PC-3 (cell line): ENCODE measurements around the gene AHNAK2. TPM values are rescaled to one million over a fixed set of nuclear protein-coding genes. Genes with fewer than 3 reads are reported as not detected.
"Not testable (repeated sequence)": the region's sequence is repeated elsewhere in the genome, so short reads cannot be mapped to it uniquely, and the experiment has no call there.

Experiments
- ATAC-seq: fragments of 200-7000 bp; cut with Tn5 transposase; 2 replicates; pipeline ENCODE4 v1.9.1; 2020; ENCODE audit warnings: mild to moderate bottlenecking, moderate library complexity
- BruUV-seq: library from RNA; stranded (reverse); fragments of 400-500 nt; replicated peaks from 2 replicates; lab custom pipeline; 2021; lab: Mats Ljungman, UMichigan
- CTCF ChIA-PET: fragments of 300-600 bp; sonication (Branson Sonifier 250); formaldehyde crosslinking; loops from one replicate; lab custom pipeline; 2022; ENCODE audit warnings: antibody characterized with exemption; lab: Charles Lee
- POLR2A ChIA-PET: fragments of 300-600 bp; sonication (Branson Sonifier 250); formaldehyde crosslinking; loops from one replicate; lab custom pipeline; 2022; ENCODE audit warnings: antibody characterized with exemption; ENCODE audit not compliant: unreplicated experiment; lab: Charles Lee
- DNase-seq: peaks from one replicate; pipeline ENCODE4 v3.0.0-alpha.2; 2015
- H2AFZ ChIP-seq: fragments of 300-600 bp; sonication (generic); 2 replicates; pipeline ENCODE4 v1.6.0; 2016; ENCODE audit warnings: antibody characterized with exemption, low read length
- H3F3A ChIP-seq: fragments of 300-600 bp; sonication (generic); one replicate; pipeline ENCODE4 v1.6.0; 2017; ENCODE audit warnings: antibody characterized with exemption, low read length, control low read depth, mild to moderate bottlenecking; ENCODE audit not compliant: unreplicated experiment
- H3K27ac ChIP-seq: fragments of 300-600 bp; sonication (generic); 2 replicates; pipeline ENCODE4 v1.5.1; 2016; ENCODE audit warnings: mild to moderate bottlenecking, low read length
- H3K27me3 ChIP-seq: fragments of 300-600 bp; sonication (generic); 2 replicates; pipeline ENCODE4 v1.6.1; 2016; ENCODE audit warnings: low read length, mixed read lengths
- H3K36me3 ChIP-seq: fragments of 300-600 bp; sonication (generic); 2 replicates; pipeline ENCODE4 v1.6.1; 2016; ENCODE audit warnings: low read depth, mixed run types, low read length, mixed read lengths
- H3K4me1 ChIP-seq: fragments of 300-600 bp; sonication (generic); 2 replicates; pipeline ENCODE4 v1.5.1; 2016; ENCODE audit warnings: low read length; ENCODE audit not compliant: insufficient read depth
- H3K4me2 ChIP-seq: fragments of 300-600 bp; sonication (generic); 2 replicates; pipeline ENCODE4 v1.6.0; 2016; ENCODE audit warnings: low read length
- H3K4me3 ChIP-seq: fragments of 300-600 bp; sonication (generic); 2 replicates; pipeline ENCODE4 v1.5.1; 2016; ENCODE audit warnings: mild to moderate bottlenecking, low read length, mixed read lengths
- H3K79me2 ChIP-seq: fragments of 300-600 bp; sonication (generic); 2 replicates; pipeline ENCODE4 v1.6.1; 2017; ENCODE audit warnings: low read length, mixed read lengths
- H3K9ac ChIP-seq: fragments of 300-600 bp; sonication (generic); 2 replicates; pipeline ENCODE4 v1.6.0; 2016; ENCODE audit warnings: mild to moderate bottlenecking, low read length
- H3K9me2 ChIP-seq: fragments of 300-600 bp; sonication (generic); replicated peaks from 2 replicates; pipeline ENCODE4 v1.6.1; 2016; ENCODE audit warnings: mixed run types, low read length, mixed read lengths
- H3K9me3 ChIP-seq: fragments of 300-600 bp; sonication (generic); 2 replicates; pipeline ENCODE4 v1.6.1; 2016; ENCODE audit warnings: low read length, mixed read lengths
- H4K20me1 ChIP-seq: fragments of 300-600 bp; sonication (generic); 2 replicates; pipeline ENCODE4 v1.6.1; 2016; ENCODE audit warnings: low read length, mixed read lengths
- CTCF ChIP-seq: fragments of 300-600 bp; sonication (generic); conservative IDR thresholded peaks from 2 replicates; pipeline ENCODE4 v1.5.1; 2017; ENCODE audit warnings: antibody characterized with exemption, low read depth, mild to moderate bottlenecking, low read length
- EZH2 ChIP-seq: fragments of 300-600 bp; sonication (generic); IDR thresholded peaks from one replicate; pipeline ENCODE4 v1.6.1; 2017; ENCODE audit warnings: antibody characterized with exemption, mild to moderate bottlenecking, low read length; ENCODE audit not compliant: unreplicated experiment
- EZH2phosphoT487 ChIP-seq: fragments of 300-600 bp; sonication (generic); IDR thresholded peaks from 2 replicates; pipeline ENCODE4 v1.6.1; 2018; ENCODE audit warnings: mild to moderate bottlenecking, antibody characterized with exemption, low read length, borderline replicate concordance
- intact Hi-C: fragments of 100-400 bp; cut with micrococcal nuclease; formaldehyde crosslinking; loops from 2 replicates; pipeline ENCODE4 v1.9.0; 2023
- total RNA-seq: library from RNA; depleted of rRNA; stranded (reverse); fragments of >200 nt; gene quantifications from 2 replicates; pipeline ENCODE4 v1.2.3, GENCODE V29; 2014

AHNAK2 gene
- total RNA-seq, 1 experiment from 2014 or later, result 25.0 TPM

- H3K4me2 ChIP-seq, result no peak overlapping the region
- no peaks in the 10 kb centered on the region for H4K20me1 ChIP-seq
- no peaks in the 10 kb centered on the region for H3K27me3 ChIP-seq
- H3F3A ChIP-seq, result no peaks in the 10 kb centered on the region
- H3K9me2 ChIP-seq, result no peaks in the 10 kb centered on the region
- BruUV-seq, result no TSS peak
- ChIA-PET CTCF (interaction anchor here (0.6 kb wide), 1 partner anchor 65 kb away, joined by 4 read pairs; no protein-coding TSS in a partner anchor), POLR2A (no interaction called here)
- TF ChIP-seq EZH2phosphoT487 (no peak), CTCF (no peak), EZH2 (no peak)
- DNase-seq, result no peak
- ATAC-seq, result no peak
- intact Hi-C loops, result no loop called here
- H2AFZ ChIP-seq, result no peak overlapping the region
- no peaks in the 10 kb centered on the region for H3K4me1 ChIP-seq
- no peaks in the 10 kb centered on the region for H3K9me3 ChIP-seq
- H3K79me2 ChIP-seq, result no peaks in the 10 kb centered on the region
- no peak overlapping the region for H3K4me3 ChIP-seq
- no peak overlapping the region for H3K9ac ChIP-seq
- no peak overlapping the region for H3K27ac ChIP-seq
- peaks cover 15% of the 10 kb centered on the region; the same call in 1 of the 2 replicates for H3K36me3 ChIP-seq
These were observed 86.3 kb downstream of the AHNAK2 start for GRCh38 chr14:104891664-104892530.

- Histone ChIP-seq H3K27me3 (no peaks in the 10 kb centered on the region), H3K27ac (no peak overlapping the region), H3F3A (no peaks in the 10 kb centered on the region), H2AFZ (no peak overlapping the region), H3K9ac (no peak overlapping the region), H3K9me2 (no peaks in the 10 kb centered on the region), H3K36me3 (peaks cover 16% of the 10 kb centered on the region; the same call in 1 of the 2 replicates), H3K79me2 (no peaks in the 10 kb centered on the region), H3K4me3 (no peak overlapping the region), H3K9me3 (no peaks in the 10 kb centered on the region), H3K4me1 (no peaks in the 10 kb centered on the region), H3K4me2 (no peak overlapping the region), H4K20me1 (no peaks in the 10 kb centered on the region)
- no peak for DNase-seq
- CTCF ChIA-PET, result no interaction called here
- intact Hi-C loops, result no loop called here
- TF ChIP-seq EZH2, result no peak
- TF ChIP-seq CTCF, result no peak
- TF ChIP-seq EZH2phosphoT487, result no peak
- POLR2A ChIA-PET, result no interaction called here
- BruUV-seq, result no TSS peak
- no peak for ATAC-seq
These were observed 87.0 kb downstream of the AHNAK2 start for GRCh38 chr14:104891121-104891551.

- H3K4me2 ChIP-seq, H3K9ac ChIP-seq, H3K79me2 ChIP-seq, BruUV-seq, POLR2A ChIA-PET, ATAC-seq, H3F3A ChIP-seq, H3K27ac ChIP-seq, H3K9me2 ChIP-seq, DNase-seq, H3K27me3 ChIP-seq, H2AFZ ChIP-seq, H3K4me3 ChIP-seq, H4K20me1 ChIP-seq, H3K9me3 ChIP-seq, H3K4me1 ChIP-seq, CTCF ChIA-PET, intact Hi-C loops: not testable (repeated sequence)
- peaks cover 16% of the 10 kb centered on the region; the same call in 1 of the 2 replicates for H3K36me3 ChIP-seq
These were observed 87.9 kb downstream of the AHNAK2 start for GRCh38 chr14:104890292-104890691.
